Stimulated activated CD8-positive, alpha-beta memory T cell treated with anti-CD3 and anti-CD28 coated beads, Interleukin-7, amount 100 ng/mL, for 1 hour (primary cell): Measurements from ENCODE around the gene NPTX1.
"Not testable (repeated sequence)": the region's sequence is repeated elsewhere in the genome, so short reads cannot be mapped to it uniquely, and the experiment has no call there.

ENCODE experiments used
- DNase-seq, 2 donors: peaks; one replicate each; pipeline ENCODE4 v3.0.0-alpha.2; 2020; ENCODE audit warnings: low read depth in 2 of 2

Gene NPTX1

DNA sequence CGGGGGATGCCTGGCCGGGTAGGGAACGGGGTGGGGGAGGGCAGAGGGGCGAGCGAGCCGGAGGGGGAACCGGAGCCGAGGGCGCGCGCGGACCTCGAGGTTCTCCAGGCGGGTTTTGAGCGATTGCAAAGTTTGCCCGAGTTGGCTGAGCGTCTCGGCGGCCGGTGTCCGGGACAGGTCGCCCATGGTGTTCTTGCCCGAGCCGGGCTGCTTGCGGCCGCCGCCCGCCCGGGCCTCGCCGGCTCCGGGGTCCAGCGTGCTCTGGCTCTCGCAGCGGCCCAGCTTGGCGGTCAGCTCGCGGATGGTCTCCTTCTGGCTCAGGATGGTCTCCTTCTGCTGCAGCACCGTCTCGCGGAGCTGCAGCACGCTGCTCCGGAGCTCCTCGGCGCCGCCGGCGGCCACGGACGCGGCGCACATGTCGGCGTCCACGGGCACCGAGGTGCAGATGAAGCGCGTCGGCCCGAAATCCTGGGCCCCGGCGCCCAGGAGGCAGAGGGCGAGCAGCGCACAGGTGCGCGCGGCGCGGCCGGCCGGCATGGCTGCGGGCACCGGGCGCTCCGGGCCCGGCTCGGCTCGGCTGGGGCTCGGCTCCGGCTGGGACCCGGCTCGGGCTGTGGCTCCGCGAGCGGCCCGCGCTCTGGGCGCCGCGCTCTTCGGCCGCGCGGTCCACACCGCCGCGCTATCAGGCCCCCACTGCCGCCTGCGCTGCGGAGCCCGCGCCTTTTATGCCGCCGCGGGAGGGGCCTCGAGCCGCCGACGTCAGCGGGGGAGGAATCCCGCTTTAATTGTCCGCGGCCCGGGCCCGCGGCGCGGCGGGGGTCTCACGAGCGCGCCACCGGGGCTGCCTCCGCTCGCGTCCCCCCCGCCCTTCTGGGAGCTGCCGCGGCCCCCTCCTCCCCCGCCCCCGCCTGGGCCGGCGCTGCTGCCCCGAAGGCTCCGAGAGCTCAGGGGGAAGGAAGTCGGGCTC is at the start of gene NPTX1:
TSS of gene NPTX1 (minus strand) at position 698 of the 967 bp plus-strand sequence. CDS start at position 537, 161 bp downstream.
- no peak for DNase-seq

DNA sequence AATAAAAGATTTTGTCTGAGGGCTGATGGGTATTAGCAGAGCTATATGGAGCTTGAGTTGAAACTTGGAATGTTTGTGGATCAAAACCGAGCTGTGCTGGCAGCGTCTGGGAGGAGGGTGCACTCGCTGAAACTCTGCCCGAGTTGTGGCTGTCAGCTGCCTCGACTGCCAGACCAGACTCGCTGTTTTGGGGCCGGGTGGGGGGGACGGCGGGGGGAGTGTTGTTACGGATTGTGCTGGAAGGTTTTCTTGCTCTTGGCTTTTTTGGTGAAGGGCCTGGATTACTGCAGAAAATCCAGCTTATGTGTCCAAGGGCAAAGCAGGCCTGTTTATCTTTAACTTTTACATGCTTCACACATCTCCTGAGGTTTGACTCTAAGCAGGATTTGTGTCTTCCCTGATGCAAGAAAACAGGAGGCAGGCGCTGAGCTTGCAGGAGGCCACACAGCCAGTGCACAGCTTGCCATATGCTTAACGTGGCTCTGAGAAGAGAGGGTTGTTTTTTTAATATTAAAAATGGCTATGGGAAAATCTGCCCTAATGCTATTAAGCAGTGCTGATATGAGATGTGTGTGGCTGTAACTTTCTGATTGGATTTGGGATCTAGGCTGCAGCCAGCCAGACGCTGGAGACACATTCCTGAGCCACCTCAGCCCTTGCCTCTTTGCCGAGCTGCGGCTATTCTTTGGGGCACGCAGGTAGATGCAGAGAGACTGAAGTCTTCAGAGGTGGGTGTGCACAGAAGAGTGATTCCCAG is 47.7 kb upstream of the NPTX1 start:
- no peak for DNase-seq

- no peak for DNase-seq
Observed at GRCh38 chr17:80523054-80523744, 46.8 kb upstream of the NPTX1 start.

GRCh38 chr17:80520810-80521455 is 44.5 kb upstream of the NPTX1 start:
- DNase-seq, result no peak

GRCh38 chr17:80519091-80519781 is 42.8 kb upstream of the NPTX1 start:
- DNase-seq, result no peak

DNA sequence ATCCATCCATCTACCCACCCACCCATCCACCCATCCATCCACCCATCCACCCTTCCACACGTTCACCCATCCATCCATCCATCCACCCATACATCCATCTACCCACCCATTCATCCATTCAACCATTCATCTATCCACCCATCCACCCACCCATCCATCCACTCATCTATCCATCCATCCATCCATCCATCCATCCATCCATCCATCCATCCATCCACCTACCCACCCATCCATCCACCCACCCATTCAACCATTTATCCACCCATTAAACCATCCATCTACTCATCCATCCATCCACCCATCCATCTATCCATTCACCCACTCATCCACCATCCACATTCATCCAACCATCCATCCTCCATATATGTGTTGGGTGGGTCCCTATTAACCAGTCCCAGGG is 42.0 kb upstream of the NPTX1 start:
- DNase-seq, result no peak

- DNase-seq, result no peak
Observed at GRCh38 chr17:80517641-80518040, 41.2 kb upstream of the NPTX1 start.

GRCh38 chr17:80516171-80516932 is 39.9 kb upstream of the NPTX1 start:
- DNase-seq, result no peak

DNA sequence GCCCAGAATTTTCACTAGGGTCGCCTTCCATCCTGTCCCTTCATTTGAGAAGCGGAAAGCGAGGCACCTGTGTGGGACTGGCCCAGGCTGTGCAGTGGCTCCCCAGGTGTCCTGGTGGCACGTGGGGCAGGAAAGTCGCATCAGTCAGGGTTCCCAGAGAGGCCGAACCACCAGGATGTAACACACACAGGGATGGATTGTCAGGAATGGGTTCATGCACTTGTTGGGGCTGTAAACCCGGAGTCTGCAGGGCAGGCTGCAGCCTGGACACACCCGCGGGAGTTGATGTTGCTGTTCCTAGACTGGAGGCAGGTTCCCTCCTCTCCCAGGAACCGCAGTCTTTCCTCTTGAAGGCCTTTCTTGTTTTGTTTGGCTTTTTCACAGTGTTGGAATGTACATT is 37.5 kb upstream of the NPTX1 start:
- no peak for DNase-seq

DNA sequence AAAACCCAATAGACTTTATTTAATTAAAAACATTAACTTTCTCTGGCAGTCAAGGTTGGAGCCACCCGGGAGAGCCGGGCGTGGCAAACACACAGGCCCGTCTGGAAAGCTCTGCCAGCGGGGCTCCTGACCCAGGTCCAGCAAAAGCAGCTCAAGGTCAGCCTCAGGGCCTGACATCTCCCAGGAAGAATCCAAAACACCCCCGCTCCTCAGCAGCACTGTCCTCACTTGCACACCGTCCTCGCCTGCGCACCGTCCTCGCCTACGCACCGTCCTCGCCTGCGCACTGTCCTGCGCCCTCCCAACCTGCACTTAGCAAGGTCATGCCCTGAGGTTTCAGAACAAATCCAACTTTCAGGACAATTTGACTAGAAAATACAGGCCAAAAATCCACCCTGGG is 36.8 kb upstream of the NPTX1 start:
- no peak for DNase-seq

GRCh38 chr17:80512233-80512632 is 35.8 kb upstream of the NPTX1 start:
- DNase-seq, result no peak

DNA sequence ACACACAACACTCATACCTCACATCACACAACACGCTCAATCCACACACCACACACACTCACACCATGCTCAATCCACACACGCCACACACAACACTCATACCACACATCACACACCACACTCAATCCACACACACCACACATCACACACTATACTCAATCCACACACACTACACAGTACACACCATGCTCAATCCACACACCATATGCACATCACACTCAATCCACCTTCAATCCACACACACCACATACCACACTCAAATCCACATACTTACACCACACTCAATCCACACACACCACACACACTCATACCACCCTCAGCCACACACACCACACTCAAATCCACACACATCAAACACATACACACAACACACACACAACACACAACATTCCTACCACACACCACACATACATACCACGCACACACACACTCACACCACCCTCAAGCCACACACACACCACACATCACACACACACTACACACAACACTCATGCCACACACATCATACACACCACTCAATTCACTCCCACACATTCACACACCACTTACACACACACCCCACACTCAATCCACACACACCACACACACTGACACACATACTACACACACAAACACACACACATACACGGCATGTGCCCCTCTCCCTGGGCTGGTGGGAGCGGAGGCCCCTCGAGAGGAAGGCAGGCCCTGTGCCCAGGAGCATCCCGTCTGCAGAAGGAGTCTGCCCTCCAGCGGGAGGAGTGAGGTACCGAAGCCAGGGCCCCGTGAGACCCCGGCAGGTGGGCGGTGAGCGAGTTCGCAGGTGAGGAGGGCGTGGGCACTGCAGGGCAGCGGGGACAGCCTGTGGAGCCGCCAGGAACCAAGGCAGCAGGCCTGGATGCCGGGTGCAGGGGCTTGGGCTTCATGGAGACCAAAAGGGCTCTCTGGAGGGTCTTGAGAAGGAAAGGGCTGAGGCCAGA is 35.1 kb upstream of the NPTX1 start:
- DNase-seq, result no peak

- no peak for DNase-seq
Observed at GRCh38 chr17:80510772-80511171, 34.4 kb upstream of the NPTX1 start.

DNA sequence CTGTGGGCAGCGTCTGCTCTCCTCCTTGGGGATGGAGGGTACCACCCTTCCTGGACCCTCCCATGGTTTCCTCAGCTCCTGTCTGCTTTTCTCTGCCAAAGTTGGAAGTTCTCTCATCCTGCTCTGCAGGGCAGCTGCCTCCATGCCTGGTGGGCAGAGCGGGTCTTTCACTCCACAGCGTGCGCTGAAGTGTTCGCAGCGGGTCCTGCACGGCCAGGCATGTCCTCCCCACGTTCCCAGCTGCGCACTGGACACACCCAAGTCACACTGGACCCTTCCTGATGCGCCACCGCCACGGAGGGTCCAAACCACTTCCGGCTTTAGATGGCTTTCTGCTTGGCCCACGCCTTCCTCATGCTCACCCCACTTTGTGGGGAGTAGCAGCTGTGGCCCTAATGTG is 33.7 kb upstream of the NPTX1 start:
- no peak for DNase-seq

DNA sequence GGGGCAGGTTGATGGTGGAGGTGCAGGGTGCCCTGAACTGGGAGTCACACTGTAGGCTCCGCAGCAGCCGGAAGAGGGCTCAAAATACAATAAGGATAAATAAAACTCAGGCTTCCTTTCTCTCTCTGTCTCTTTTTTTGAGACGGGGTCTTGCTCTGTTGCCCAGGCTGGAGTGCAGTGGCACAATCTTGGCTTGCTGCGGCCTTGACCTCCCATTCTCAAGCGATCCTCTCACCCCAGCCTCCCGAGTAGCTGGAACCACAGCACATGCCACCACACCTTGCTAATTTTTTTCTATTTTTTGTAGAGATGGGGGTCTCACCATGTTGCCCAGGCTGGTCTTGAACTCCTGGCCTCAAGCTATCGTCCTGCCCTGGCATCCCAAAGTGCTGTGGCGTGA is 32.9 kb upstream of the NPTX1 start:
- no peak for DNase-seq

DNA sequence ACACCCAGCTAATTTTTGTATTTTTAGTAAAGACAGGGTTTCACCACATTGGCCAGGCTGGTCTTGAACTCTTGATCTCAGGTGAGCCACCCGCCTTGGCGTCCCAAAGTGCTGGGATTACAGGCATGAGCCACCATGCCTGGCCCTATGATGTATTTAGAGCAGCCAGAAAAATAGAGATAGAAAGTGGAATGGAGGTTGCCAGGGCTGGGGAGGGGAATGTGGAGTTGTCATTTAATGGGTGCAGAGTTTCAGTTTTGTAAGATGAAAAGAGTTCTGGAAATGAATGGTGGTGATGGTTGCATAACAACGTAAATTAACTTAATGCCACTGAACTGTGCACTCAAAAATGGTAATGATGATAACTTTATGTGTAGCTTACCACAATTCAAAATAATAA is 31.6 kb upstream of the NPTX1 start:
- no peak for DNase-seq

DNA sequence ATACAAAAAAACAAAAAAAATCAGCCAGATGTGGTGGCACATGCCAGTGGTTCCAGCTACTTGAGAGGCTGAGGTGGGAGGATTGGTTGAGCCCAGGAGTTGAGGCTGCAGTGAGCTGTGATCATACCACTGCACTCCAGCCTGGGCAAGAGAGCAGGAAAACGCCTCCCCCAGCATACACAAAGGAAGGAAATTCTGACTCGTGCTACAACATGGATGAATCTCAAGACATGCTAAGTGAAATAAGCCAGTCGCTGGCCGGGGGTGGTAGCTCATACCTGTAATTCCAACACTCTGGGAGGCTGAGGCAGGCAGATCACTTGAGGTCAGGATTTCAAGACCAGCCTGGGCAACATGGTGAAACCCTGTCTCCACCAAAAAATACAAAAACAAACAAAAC is 30.8 kb upstream of the NPTX1 start:
- not testable (repeated sequence) for DNase-seq

GRCh38 chr17:80504686-80505413 is 28.4 kb upstream of the NPTX1 start:
- DNase-seq, result no peak

DNA sequence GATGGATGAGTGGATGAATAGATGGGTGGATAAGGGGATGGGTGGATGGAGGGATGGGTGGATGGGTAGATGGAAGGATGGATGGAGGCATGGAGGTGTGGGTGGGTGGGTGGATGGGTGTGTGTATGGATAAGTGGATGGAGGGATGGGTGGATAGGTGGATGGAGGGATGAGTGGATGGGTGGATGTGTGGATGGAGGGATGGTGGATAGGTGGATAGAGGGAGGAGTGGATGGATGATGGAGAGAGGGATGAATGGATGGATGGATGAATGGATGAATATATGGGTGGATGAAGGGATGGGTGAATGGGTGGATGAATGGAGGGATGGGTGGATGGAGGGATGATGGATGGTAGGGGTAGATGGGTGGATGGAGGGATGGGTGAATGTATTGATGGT is 27.5 kb upstream of the NPTX1 start:
- DNase-seq, result no peak
